IPS-20b (cell line): Measurements from ENCODE around the gene NUP88.

ENCODE experiments used
- H3K27ac ChIP-seq: one replicate; pipeline ENCODE4 v1.5.1; 2013; ENCODE audit warnings: low read length
- H3K27me3 ChIP-seq: 2 replicates; pipeline ENCODE4 v1.6.1; 2013; ENCODE audit warnings: mild to moderate bottlenecking, low read length, inconsistent platforms; ENCODE audit not compliant: insufficient read depth
- H3K36me3 ChIP-seq: 2 replicates; pipeline ENCODE4 v1.6.1; 2013; ENCODE audit warnings: low read depth, mild to moderate bottlenecking, inconsistent platforms, low read length, moderate library complexity; ENCODE audit not compliant: insufficient read depth
- H3K4me1 ChIP-seq: 2 replicates; pipeline ENCODE4 v1.6.1; 2013; ENCODE audit warnings: mild to moderate bottlenecking, control low read depth, inconsistent platforms, low read length, moderate library complexity; ENCODE audit not compliant: insufficient read depth
- H3K4me3 ChIP-seq: 2 replicates; pipeline ENCODE4 v1.5.1; 2013; ENCODE audit warnings: mild to moderate bottlenecking, low read length, inconsistent platforms
- H3K9ac ChIP-seq: 2 replicates; pipeline ENCODE4 v1.6.1; 2013; ENCODE audit warnings: low read depth, mild to moderate bottlenecking, inconsistent platforms, low read length, moderate library complexity
- H3K9me3 ChIP-seq: 2 replicates; pipeline ENCODE4 v1.6.1; 2013; ENCODE audit warnings: mild to moderate bottlenecking, low read depth, low read length, inconsistent platforms; ENCODE audit not compliant: insufficient read depth

Gene NUP88

GRCh38 chr17:5378566-5379207 lies 40.8 kb downstream of the NUP88 start:
- Histone ChIP-seq H3K9me3 (no peaks in the 10 kb centered on the region), H3K9ac (no peak overlapping the region), H3K4me1 (no peaks in the 10 kb centered on the region), H3K36me3 (peaks cover 91% of the 10 kb centered on the region), H3K4me3 (no peak overlapping the region), H3K27me3 (no peaks in the 10 kb centered on the region), H3K27ac (no peak overlapping the region)

- H3K9me3 ChIP-seq, result no peaks in the 10 kb centered on the region
- H3K27me3 ChIP-seq, result no peaks in the 10 kb centered on the region
- no peak overlapping the region for H3K9ac ChIP-seq
- no peaks in the 10 kb centered on the region for H3K4me1 ChIP-seq
- H3K27ac ChIP-seq, result no peak overlapping the region
- H3K36me3 ChIP-seq, result peaks cover 76% of the 10 kb centered on the region
- no peak overlapping the region for H3K4me3 ChIP-seq
These were observed 46.4 kb downstream of the NUP88 start for GRCh38 chr17:5373112-5373511.

- no peaks in the 10 kb centered on the region for H3K4me1 ChIP-seq
- no peak overlapping the region for H3K27ac ChIP-seq
- no peaks in the 10 kb centered on the region for H3K27me3 ChIP-seq
- no peaks in the 10 kb centered on the region for H3K9me3 ChIP-seq
- no peak overlapping the region for H3K4me3 ChIP-seq
- peaks cover 67% of the 10 kb centered on the region for H3K36me3 ChIP-seq
- H3K9ac ChIP-seq, result no peak overlapping the region
These were observed 49.1 kb downstream of the NUP88 start for GRCh38 chr17:5370411-5370810.

GRCh38 chr17:5365831-5366230 lies 53.6 kb downstream of the NUP88 start:
- no peaks in the 10 kb centered on the region for H3K9me3 ChIP-seq
- peaks cover 76% of the 10 kb centered on the region for H3K36me3 ChIP-seq
- H3K27me3 ChIP-seq, result no peaks in the 10 kb centered on the region
- H3K9ac ChIP-seq, result no peak overlapping the region
- no peak overlapping the region for H3K4me3 ChIP-seq
- no peak overlapping the region for H3K27ac ChIP-seq
- H3K4me1 ChIP-seq, result peaks cover 16% of the 10 kb centered on the region; the same call in 1 of the 2 replicates

GRCh38 chr17:5364696-5365095 lies 54.8 kb downstream of the NUP88 start:
- Histone ChIP-seq H3K4me3 (no peak overlapping the region), H3K4me1 (peaks cover 16% of the 10 kb centered on the region; the same call in 1 of the 2 replicates), H3K9ac (no peak overlapping the region), H3K27me3 (no peaks in the 10 kb centered on the region), H3K36me3 (peaks cover 72% of the 10 kb centered on the region), H3K27ac (no peak overlapping the region), H3K9me3 (no peaks in the 10 kb centered on the region)

GRCh38 chr17:5364156-5364555 lies 55.3 kb downstream of the NUP88 start:
- peaks cover 74% of the 10 kb centered on the region for H3K36me3 ChIP-seq

GRCh38 chr17:5362162-5362811 lies 57.2 kb downstream of the NUP88 start:
- Histone ChIP-seq H3K27ac (peak overlapping the region; percentile 27), H3K9ac (peak overlapping the region; percentile 18; the same call in 1 of the 2 replicates), H3K4me1 (peaks cover 16% of the 10 kb centered on the region; the same call in 1 of the 2 replicates), H3K4me3 (peak overlapping the region; percentile 0; the same call in 1 of the 2 replicates), H3K9me3 (no peaks in the 10 kb centered on the region), H3K27me3 (no peaks in the 10 kb centered on the region), H3K36me3 (peaks cover 77% of the 10 kb centered on the region)

More at GRCh38 chr17:5364156-5364555, 55.3 kb downstream of the NUP88 start:
- H3K27me3 ChIP-seq, result no peaks in the 10 kb centered on the region
- H3K4me1 ChIP-seq, result peaks cover 16% of the 10 kb centered on the region; the same call in 1 of the 2 replicates
- no peaks in the 10 kb centered on the region for H3K9me3 ChIP-seq
- H3K9ac ChIP-seq, result no peak overlapping the region
- H3K4me3 ChIP-seq, result no peak overlapping the region
- H3K27ac ChIP-seq, result no peak overlapping the region

- Histone ChIP-seq H3K36me3 (peaks cover 80% of the 10 kb centered on the region), H3K27ac (no peak overlapping the region)
These were observed 58.0 kb downstream of the NUP88 start for GRCh38 chr17:5361426-5361825.

GRCh38 chr17:5355421-5356129 lies 63.9 kb downstream of the NUP88 start:
- no peaks in the 10 kb centered on the region for H3K9me3 ChIP-seq
- no peak overlapping the region for H3K9ac ChIP-seq
- H3K27ac ChIP-seq, result no peak overlapping the region
- no peak overlapping the region for H3K4me3 ChIP-seq
- H3K4me1 ChIP-seq, result no peaks in the 10 kb centered on the region
- no peaks in the 10 kb centered on the region for H3K27me3 ChIP-seq
- H3K36me3 ChIP-seq, result peaks cover 74% of the 10 kb centered on the region

More at GRCh38 chr17:5361426-5361825, 58.0 kb downstream of the NUP88 start:
- H3K9me3 ChIP-seq, result no peaks in the 10 kb centered on the region
- 0 out of 2 replicates have a peak overlapping the region, but pooled peaks have one; percentile 18 for H3K9ac ChIP-seq
- H3K4me1 ChIP-seq, result peaks cover 16% of the 10 kb centered on the region; the same call in 1 of the 2 replicates
- no peak overlapping the region for H3K4me3 ChIP-seq
- H3K27me3 ChIP-seq, result no peaks in the 10 kb centered on the region

- H3K4me3 ChIP-seq, result no peak overlapping the region
- no peaks in the 10 kb centered on the region for H3K9me3 ChIP-seq
- H3K27ac ChIP-seq, result no peak overlapping the region
- peaks cover 77% of the 10 kb centered on the region for H3K36me3 ChIP-seq
- no peak overlapping the region for H3K9ac ChIP-seq
- no peaks in the 10 kb centered on the region for H3K27me3 ChIP-seq
- no peaks in the 10 kb centered on the region for H3K4me1 ChIP-seq
These were observed 64.5 kb downstream of the NUP88 start for GRCh38 chr17:5354886-5355415.

- no peak overlapping the region for H3K27ac ChIP-seq
- H3K9me3 ChIP-seq, result no peaks in the 10 kb centered on the region
- no peaks in the 10 kb centered on the region for H3K27me3 ChIP-seq
- no peak overlapping the region for H3K9ac ChIP-seq
- H3K36me3 ChIP-seq, result peaks cover 73% of the 10 kb centered on the region
- no peak overlapping the region for H3K4me3 ChIP-seq
- no peaks in the 10 kb centered on the region for H3K4me1 ChIP-seq
These were observed 65.2 kb downstream of the NUP88 start for GRCh38 chr17:5354310-5354709.
